Breast epithelium (tissue), 4 donors: Measurements from ENCODE around the gene GABARAP. TPM values are rescaled to one million over a fixed set of nuclear protein-coding genes. Genes with fewer than 3 reads are reported as not detected.
A peak's percentile ranks its signal among the peaks of the same experiment; 100 is the strongest.

Source experiments
- DNase-seq, 2 donors: peaks; one replicate each; pipeline ENCODE4 v3.0.0-alpha.2; 2019; ENCODE audit warnings: low spot score in 2 of 2
- H3K27ac ChIP-seq, 2 donors: fragments of 200-600 bp; sonication (generic) in 1 of 2; one replicate each; pipeline ENCODE4 v1.5.1; 2016 to 2019; ENCODE audit warnings: mild to moderate bottlenecking in 1 of 2
- H3K27me3 ChIP-seq, 2 donors: fragments of 200-600 bp; sonication (generic) in 1 of 2; one replicate each; pipeline versions ENCODE4 v1.5.1 to v1.6.0; 2017 to 2019; ENCODE audit warnings: control low read depth in 1 of 2, mild to moderate bottlenecking in 1 of 2
- H3K36me3 ChIP-seq: fragments of 200-600 bp; one replicate; pipeline ENCODE4 v1.5.1; 2019
- H3K4me1 ChIP-seq, 2 donors: fragments of 200-600 bp; sonication (generic); one replicate each; pipeline ENCODE4 v1.5.1; 2016 to 2019; ENCODE audit warnings: control low read depth in 1 of 2
- H3K4me3 ChIP-seq, 3 donors: fragments of 200-600 bp; sonication (generic); 1 replicate in 2 of 3; 2 replicates in 1 of 3; pipeline ENCODE4 v1.5.1; 2016 to 2019; ENCODE audit warnings: mild to moderate bottlenecking in 3 of 3, moderate library complexity in 2 of 3
- H3K9me3 ChIP-seq, 2 donors: fragments of 200-600 bp; sonication (generic) in 1 of 2; one replicate each; pipeline ENCODE4 v1.5.1; 2016 to 2019; ENCODE audit warnings: control low read depth in 1 of 2
- POLR2A ChIP-seq: fragments of 450-650 bp; IDR thresholded peaks from one replicate; pipeline ENCODE4 v1.6.1; 2016; ENCODE audit warnings: antibody characterized with exemption, mild to moderate bottlenecking, moderate library complexity
- POLR2AphosphoS5 ChIP-seq, 3 donors: sonication (generic); formaldehyde crosslinking; IDR thresholded peaks; one replicate each; pipeline ENCODE4 v1.6.1; 2017; ENCODE audit warnings: antibody characterized with exemption in 3 of 3
- intact Hi-C: fragments of 100-400 bp; cut with DNase I; formaldehyde crosslinking; loops from one replicate; pipeline ENCODE4 v1.15.1; 2023; ENCODE audit warnings: low total_unique reads
- total RNA-seq, 3 donors: library from RNA; depleted of rRNA; stranded (reverse); fragments of >200 nt; gene quantifications; one replicate each; pipeline ENCODE4 v1.1.0, GENCODE V29; 2016
- TF ChIP-seq, protein P1 (sequence below), 3 donors: fragments of 450-650 bp; IDR thresholded peaks; one replicate each; pipeline ENCODE4 v1.5.1; 2016 to 2017; ENCODE audit warnings: antibody characterized with exemption in 3 of 3, mild to moderate bottlenecking in 3 of 3, moderate library complexity in 3 of 3

Gene GABARAP
- total RNA-seq, 3 donors from 2014 or later: 620 to 765 (median 631) TPM

DNA sequence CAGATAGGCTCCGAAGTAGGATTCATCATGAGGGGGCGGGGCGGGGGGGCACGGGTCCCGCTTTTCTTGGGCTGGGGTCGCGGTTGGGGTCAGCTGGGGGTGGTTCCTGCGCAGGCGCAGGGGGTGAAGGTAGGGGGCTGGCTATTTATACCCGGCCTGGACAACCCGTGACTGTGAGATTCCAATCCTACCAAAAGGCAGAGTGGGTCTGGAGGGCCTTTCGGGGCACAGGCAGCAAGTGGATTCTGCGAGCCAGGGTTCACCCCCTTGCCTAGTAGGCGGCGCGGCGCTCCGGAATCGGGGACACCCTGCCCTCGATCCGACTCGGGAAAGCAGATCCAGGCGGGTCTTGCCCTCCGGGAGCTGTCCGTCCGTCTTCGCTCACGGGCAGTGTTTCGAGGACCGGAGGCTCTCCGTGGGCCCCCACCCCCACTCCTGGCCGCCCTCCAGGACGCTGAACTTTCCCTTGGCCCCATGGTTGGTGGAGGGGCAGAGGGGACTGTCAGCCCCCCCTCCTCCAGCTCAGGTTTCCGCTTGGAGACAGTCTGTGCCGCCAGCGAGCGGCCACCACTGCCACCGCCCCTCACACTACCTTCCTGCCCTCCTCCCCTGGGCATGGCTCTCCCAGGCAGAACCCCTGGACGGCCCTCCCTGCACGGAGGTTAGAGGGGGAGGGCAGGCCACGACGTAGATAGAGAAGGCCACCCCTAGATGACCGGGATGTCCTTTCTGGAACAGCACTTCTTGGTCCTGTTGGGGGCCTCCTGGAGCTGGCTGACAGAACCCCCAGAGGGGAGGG, 39.9 kb upstream of the GABARAP start:
- H3K27me3 ChIP-seq: no peaks in the 10 kb centered on the region
- DNase-seq: no peak
- H3K27ac ChIP-seq: peak overlapping the region; percentile 39 to 80
- peaks cover 5 to 11% of the 10 kb centered on the region in 2 donors for H3K4me1 ChIP-seq
- TF ChIP-seq, protein P1, sequence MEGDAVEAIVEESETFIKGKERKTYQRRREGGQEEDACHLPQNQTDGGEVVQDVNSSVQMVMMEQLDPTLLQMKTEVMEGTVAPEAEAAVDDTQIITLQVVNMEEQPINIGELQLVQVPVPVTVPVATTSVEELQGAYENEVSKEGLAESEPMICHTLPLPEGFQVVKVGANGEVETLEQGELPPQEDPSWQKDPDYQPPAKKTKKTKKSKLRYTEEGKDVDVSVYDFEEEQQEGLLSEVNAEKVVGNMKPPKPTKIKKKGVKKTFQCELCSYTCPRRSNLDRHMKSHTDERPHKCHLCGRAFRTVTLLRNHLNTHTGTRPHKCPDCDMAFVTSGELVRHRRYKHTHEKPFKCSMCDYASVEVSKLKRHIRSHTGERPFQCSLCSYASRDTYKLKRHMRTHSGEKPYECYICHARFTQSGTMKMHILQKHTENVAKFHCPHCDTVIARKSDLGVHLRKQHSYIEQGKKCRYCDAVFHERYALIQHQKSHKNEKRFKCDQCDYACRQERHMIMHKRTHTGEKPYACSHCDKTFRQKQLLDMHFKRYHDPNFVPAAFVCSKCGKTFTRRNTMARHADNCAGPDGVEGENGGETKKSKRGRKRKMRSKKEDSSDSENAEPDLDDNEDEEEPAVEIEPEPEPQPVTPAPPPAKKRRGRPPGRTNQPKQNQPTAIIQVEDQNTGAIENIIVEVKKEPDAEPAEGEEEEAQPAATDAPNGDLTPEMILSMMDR (IDR thresholded peaks at IDR 0.05): no peak
- peak in 1 of 3 donors; percentile 13 for TF ChIP-seq POLR2AphosphoS5 (IDR thresholded peaks at IDR 0.05)
- peak overlapping the region; percentile 42 to 67 (median 52) for H3K4me3 ChIP-seq
- intact Hi-C loops: loop anchor here (2.0 kb wide), 2 partner anchors 13 to 79 kb away; partner anchors contain the start of gene YBX2
- H3K36me3 ChIP-seq: no peaks in the 10 kb centered on the region
- no peaks in the 10 kb centered on the region for H3K9me3 ChIP-seq

DNA sequence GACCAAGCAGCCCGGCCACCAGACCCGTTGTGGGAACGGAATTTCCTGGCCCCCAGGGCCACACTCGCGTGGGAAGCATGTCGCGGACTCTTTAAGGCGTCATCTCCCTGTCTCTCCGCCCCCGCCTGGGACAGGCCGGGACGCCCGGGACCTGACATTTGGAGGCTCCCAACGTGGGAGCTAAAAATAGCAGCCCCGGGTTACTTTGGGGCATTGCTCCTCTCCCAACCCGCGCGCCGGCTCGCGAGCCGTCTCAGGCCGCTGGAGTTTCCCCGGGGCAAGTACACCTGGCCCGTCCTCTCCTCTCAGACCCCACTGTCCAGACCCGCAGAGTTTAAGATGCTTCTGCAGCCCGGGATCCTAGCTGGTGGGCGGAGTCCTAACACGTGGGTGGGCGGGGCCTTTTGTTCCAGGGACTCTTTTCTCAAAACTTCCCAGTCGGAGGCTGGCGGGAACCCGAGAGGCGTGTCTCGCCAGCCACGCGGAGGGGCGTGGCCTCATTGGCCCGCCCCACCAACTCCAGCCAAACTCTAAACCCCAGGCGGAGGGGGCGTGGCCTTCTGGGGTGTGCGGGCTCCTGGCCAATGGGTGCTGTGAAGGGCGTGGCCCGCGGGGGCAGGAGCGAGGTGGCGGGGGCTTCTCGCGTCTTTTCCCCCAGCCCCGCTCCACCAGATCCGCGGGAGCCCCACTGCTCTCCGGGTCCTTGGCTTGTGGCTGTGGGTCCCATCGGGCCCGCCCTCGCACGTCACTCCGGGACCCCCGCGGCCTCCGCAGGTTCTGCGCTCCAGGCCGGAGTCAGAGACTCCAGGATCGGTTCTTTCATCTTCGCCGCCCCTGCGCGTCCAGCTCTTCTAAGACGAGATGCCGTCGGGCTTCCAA, 39.1 kb upstream of the GABARAP start, which contains the start of gene SLC2A4:
SLC2A4 (plus strand) TSS at position 645 of the 879 bp plus-strand sequence; CDS start at position 862, 217 bp downstream.
- Histone ChIP-seq H3K9me3 (no peaks in the 10 kb centered on the region), H3K36me3 (no peaks in the 10 kb centered on the region), H3K27ac (peak within 1 kb of the TSS; percentile 80 to 88), H3K4me1 (peaks cover 5 to 11% of the 10 kb centered on the region in 2 donors), H3K27me3 (no peaks in the 10 kb centered on the region), H3K4me3 (peak within 1 kb of the TSS; percentile 42 to 67 (median 52))
- TF ChIP-seq POLR2AphosphoS5 (IDR thresholded peaks at IDR 0.05): no peak
- no peak for TF ChIP-seq POLR2A
- TF ChIP-seq, protein P1 (IDR thresholded peaks at IDR 0.05): no peak
- DNase-seq: peak; percentile 91 to 93
- intact Hi-C loops: loop anchor here (2.0 kb wide), 2 partner anchors 13 to 79 kb away; partner anchors contain the start of gene YBX2

DNA sequence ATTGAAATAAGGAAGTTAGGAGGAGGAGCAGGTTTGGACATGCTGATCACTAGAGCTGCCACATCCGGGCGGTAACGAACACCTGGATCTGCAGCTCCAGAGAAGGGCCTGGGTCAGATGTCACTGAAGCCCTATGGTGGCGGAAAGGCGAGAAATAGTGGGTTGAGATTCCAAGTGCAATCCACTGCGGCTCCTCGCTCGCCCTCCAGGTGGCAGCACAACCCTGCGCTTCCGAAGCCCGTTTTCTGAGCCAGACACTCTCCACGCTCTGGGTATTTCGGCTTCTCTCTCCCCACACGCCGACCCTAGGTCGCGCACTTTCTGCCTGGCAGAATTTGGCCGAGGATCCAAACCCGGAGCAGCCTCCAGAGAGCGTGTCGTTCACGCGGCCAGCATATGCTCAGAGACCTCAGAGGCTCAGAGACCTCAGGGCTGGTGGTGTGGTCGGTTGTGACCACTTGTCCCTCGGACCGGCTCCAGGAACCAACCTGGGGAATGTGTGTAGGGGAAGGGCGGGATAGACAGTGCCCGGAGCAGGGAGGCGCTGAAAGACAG, 38.3 kb upstream of the GABARAP start:
- H3K27ac ChIP-seq: peak overlapping the region; percentile 80 to 88
- no peak for TF ChIP-seq POLR2A
- TF ChIP-seq POLR2AphosphoS5 (IDR thresholded peaks at IDR 0.05): peak in 2 of 3 donors; percentile 14 to 42
- TF ChIP-seq, protein P1 (IDR thresholded peaks at IDR 0.05): peak; percentile 94 to 97 (median 97)
- no peaks in the 10 kb centered on the region for H3K27me3 ChIP-seq
- no peaks in the 10 kb centered on the region for H3K36me3 ChIP-seq
- H3K4me3 ChIP-seq: peak overlapping the region; percentile 42 to 67 (median 52)
- peaks cover 5 to 11% of the 10 kb centered on the region in 2 donors for H3K4me1 ChIP-seq
- intact Hi-C loops: loop anchor here (2.0 kb wide), 2 partner anchors 14 to 78 kb away; partner anchors contain the start of gene YBX2
- no peaks in the 10 kb centered on the region for H3K9me3 ChIP-seq
- peak; percentile 73 to 82 for DNase-seq

- Histone ChIP-seq H3K4me3 (no peak overlapping the region), H3K4me1 (peaks cover 5 to 11% of the 10 kb centered on the region in 2 donors), H3K9me3 (no peaks in the 10 kb centered on the region), H3K27ac (no peak overlapping the region), H3K27me3 (no peaks in the 10 kb centered on the region), H3K36me3 (no peaks in the 10 kb centered on the region)
- intact Hi-C loops: no loop called here
- no peak for DNase-seq
- TF ChIP-seq POLR2A (no peak), POLR2AphosphoS5 (IDR thresholded peaks at IDR 0.05) (no peak)
- TF ChIP-seq, protein P1 (IDR thresholded peaks at IDR 0.05): no peak
Measured at GRCh38 chr17:7279448-7279847, 37.2 kb upstream of the GABARAP start.
